Occipital lobe (tissue), 2 donors: ENCODE measurements around the gene AMMECR1. TPM values are rescaled to one million over a fixed set of nuclear protein-coding genes. Genes with fewer than 3 reads are reported as not detected.
"Not testable (repeated sequence)": the region's sequence is repeated elsewhere in the genome, so short reads cannot be mapped to it uniquely, and the experiment has no call there.

Experiments
- DNase-seq: peaks from one replicate; lab custom pipeline; 2025; lab: John Stamatoyannopoulos, UW
- total RNA-seq: library from RNA; depleted of rRNA; stranded (reverse); fragments of >200 nt; gene quantifications from one replicate; pipeline ENCODE4 v1.2.3, GENCODE V29; 2014

The AMMECR1 gene
- total RNA-seq, 1 donor from 2014 or later = 6.4 TPM

DNA sequence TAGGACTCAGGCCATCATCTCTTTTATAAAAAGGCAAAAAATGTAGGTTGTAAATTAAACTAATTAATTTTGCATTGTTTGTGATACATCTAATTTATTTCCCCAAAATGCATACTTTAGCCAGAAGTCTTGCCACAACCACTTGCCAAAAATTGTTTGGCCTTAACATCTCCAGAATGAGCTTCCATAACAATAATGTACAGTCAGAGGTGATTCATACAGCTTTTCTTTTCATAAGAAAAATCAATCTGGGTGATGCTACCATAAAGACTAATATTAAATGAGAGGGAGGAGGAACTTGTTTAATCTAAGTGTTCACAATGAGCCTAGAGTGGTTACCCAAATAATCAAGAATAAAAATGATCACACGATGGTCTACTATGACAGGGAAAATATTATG lies 59.3 kb downstream of the AMMECR1 start:
- DNase-seq = no peak

DNA sequence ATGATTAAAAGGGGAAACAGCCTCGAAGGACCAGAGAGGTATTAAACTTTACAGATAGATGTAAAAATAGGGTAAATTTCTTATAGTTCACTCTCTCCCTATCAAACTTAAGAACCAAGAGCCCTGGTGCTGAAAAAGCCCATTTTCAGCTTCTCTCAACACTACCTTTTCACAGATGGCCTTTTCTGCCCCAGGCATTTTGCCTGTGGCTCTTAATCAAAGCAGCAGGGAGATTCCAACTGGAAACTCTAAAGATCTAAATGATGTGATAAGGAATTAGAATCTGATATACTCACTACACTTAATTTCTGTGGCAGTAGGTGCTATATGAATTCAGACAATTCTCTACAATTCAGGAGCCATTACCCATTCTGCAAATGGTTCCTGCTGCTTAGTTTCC lies 60.0 kb downstream of the AMMECR1 start:
- no peak for DNase-seq

- no peak for DNase-seq
Measured at GRCh38 chrX:110252711-110253110, 65.2 kb downstream of the AMMECR1 start.

GRCh38 chrX:110251961-110252360 lies 65.9 kb downstream of the AMMECR1 start:
- DNase-seq = no peak

DNA sequence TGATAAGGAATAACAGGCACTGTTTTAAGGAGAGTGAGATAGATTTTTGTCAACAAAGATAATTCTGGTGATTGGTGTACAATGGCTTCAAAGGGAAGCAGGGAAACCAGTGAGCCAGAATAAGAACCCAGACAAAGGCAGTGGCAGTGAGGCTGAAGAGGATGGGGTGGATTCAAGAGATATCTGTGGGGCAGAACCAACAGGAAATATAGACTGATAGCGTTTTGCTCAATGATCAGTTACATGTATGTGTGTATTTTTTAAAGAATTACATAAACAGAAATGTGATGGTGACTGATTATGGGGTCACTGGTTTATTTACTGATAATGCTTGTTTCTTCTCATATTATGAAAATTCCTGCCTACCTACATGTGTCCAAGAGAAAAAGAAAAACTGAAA lies 66.4 kb downstream of the AMMECR1 start:
- DNase-seq = no peak

GRCh38 chrX:110250847-110251246 lies 67.0 kb downstream of the AMMECR1 start:
- no peak for DNase-seq

GRCh38 chrX:110248578-110248977 lies 69.3 kb downstream of the AMMECR1 start:
- DNase-seq = no peak

DNA sequence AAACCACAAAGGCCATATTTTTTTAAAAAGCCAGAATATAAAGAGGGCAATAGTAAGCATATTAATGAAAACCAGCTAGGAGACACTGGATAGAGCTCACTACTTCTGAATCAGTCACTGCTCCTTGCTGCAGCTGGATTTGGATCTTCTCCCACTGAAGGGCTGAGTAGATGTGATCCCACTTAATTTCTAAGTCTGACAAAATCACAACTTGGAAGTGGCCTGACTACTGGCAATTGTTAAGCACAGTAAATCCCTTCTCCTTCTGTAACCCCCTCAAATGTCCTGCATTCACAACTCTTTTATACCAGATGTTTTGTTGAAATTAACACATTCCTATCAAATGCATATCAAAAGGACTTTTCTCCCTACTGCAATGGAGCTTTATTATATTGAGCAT lies 72.9 kb downstream of the AMMECR1 start:
- no peak for DNase-seq

DNA sequence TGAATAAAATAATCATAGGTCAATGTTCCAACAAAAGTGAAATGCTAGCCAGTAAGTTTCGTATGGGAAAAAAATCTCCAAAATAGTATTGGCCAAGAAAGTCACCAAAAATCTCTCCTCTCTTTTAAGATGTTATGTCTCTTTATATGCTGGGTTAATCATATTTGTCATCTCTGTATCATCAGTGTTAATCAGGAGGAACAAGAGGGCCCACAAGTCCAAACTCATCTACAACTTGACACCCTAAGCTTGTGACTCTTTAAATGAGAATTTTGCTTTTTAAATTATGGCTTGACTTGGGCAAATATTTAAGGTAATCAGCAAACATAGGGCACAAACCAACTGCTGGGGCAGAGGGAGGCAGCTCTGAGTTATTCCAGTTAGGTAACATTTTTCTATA lies 75.5 kb downstream of the AMMECR1 start:
- no peak for DNase-seq

DNA sequence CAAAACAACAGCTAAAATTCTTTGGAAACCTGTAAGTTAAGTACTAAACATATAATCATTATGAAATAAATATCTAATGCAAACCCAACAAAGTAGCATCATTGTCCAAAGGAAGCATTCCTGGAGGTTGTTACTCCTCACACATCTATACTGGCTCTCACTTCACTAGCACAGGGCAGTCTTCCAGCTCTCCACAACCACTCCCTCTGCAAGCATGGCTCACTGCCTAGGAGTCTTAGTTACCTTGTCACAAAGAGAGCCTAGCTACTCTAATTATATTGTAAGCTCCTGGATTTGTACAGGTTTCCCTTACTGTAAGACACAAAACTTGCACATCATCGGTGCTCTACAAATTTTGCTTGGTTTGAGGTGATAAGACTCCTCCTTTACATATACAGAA lies 76.1 kb downstream of the AMMECR1 start:
- DNase-seq = peak; percentile 2

DNA sequence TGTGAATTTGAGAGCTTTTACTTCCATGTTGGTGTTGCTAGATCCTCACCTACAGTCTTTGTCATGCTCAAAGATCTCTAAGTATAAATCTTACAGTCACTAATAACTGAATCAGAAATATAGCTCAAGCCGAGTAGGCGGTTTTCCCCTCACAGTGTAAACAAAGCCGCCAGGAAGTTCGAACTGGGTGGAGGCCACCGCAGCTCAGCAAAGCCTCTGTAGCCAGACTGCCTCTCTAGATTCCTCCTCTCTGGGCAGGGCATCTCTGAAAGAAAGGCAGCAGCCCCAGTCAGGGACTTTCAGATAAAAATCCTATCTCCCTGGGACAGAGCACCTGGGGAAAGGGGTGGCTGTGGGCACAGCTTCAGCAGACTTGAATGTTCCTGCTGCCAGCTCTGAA lies 79.6 kb downstream of the AMMECR1 start:
- DNase-seq = not testable (repeated sequence)

DNA sequence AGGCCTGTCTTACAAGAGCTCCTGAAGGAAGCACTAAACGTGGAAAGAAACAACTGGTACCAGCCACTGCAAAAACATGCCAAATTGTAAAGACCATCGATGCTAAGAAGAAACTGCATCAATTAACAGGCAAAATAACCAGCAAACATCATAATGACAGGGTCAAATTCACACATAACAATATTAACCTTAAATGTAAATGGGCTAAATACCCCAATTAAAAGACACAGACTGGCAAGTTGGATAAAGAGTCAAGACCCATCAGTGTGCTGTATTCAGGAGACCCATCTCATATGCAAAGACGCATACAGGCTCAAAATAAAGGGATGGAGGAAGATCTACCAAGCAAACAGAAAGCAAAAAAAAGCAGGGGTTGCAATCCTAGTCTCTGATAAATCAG lies 86.4 kb downstream of the AMMECR1 start:
- DNase-seq = not testable (repeated sequence)

DNA sequence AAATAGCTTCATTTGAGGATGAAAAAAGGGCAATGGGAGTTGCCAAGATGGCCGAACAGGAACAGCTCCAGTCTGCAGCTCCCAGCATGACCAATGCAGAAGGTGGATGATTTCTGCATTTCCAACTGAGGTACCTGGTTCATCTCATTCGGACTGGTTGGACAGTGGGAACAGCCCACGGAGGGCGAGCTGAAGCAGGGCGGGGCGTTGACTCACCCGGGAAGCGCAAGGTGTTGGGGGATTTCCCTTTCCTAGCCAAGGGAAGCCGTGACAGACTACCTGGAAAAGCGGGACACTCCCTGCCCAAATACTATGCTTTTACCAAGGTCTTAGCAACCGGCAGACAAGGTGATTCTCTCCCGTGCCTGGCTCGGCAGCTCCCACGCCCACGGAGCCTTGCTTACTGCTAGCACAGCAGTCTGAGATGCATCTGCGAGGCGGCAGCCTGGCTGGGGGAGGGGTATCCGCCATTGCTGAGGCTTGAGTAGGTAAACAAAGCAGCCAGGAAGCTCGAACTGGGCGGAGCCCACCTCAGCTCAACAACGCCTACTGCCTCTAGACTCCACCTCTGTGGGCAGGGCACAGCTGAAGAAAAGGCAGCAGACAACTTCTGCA lies 88.3 kb downstream of the AMMECR1 start:
- DNase-seq = not testable (repeated sequence)

- no peak for DNase-seq
Measured at GRCh38 chrX:110228453-110228852, 89.4 kb downstream of the AMMECR1 start.

DNA sequence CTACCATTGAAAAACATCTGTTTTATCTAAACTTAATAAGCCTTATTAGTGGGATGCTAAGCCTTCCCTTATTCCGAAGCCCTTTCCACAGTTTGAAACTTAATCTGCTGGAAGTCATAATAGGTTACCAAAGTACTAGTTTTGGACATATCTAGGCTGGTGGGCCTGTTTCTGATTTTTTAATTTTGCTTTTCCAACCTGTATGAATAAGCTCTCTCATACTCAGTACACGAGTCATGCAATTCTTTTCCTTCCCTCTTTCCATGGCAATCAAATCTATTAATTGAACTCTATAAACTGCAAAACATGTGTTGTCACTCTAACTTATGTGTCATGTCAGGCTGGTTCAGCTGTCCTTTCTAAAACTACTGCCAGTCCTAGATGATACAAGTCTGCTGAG lies 91.0 kb downstream of the AMMECR1 start:
- no peak for DNase-seq

DNA sequence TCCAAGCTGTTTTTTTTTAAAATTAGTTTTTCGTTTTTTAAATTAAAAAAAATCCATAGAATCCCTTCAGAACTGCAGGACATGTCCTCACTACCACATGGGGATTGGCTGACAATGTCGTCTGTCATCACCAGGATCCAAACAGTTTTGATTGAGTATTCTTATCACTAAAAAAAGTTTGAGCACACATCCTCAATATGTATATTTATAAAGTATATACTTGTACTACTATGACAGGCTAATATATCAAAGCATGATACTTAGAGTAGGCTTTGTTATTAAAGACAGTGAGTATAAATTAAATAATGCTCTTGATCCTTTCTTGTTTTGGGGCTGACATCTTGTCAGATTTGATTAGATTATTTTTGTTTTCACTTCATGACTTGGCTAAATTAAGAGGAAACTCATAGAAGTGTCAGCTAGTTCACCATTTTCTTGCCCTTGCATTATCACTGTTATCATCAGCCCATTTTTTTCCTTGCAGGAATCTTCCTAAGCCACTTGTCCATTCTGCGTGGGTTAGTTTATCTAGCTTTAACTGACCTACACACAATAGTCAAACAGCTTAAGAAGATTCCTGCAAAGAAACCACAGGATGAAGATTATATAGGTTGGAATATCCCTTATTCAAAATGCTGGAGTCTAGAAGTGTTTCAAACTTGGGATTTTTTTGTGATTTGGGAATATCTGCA lies 92.8 kb downstream of the AMMECR1 start:
- DNase-seq = no peak

- DNase-seq = no peak
Measured at GRCh38 chrX:110222497-110223257, 95.2 kb downstream of the AMMECR1 start.

DNA sequence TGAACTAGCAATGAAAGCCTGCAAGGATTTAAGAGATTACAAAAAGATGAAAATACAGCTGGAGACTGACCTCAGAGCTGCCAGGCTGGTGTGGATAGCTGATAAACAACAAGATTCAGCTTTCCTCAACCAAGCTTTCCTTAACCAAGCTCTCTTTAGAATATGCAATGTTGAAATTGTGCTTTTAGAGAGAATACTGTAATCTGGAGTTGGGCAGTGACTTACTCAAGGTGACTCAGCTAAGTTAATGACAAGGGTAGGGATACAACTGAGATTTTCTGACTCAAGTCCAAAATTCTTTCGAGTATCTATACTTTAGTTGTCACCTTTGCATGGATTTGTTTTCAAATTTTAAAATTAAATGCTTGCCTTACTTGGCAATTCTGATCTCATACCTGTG lies 98.0 kb downstream of the AMMECR1 start:
- DNase-seq = no peak

DNA sequence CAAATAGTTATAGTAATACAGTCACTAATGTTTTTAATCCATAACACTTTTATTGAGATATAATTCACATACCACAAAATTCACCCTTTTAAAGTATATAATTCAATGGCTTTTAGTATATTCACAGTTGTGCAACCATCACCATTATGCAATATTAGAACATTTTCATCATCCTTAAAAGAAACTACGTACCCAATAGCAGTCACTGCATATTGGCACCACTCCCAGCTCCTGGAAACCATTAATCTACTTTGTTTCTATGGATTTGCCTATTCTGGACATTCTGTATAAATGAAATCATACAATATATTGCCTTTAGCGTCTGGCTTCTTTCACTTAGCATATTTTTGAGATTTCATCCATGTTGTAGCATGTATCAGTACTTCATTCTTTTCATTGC lies 99.3 kb downstream of the AMMECR1 start:
- no peak for DNase-seq

DNA sequence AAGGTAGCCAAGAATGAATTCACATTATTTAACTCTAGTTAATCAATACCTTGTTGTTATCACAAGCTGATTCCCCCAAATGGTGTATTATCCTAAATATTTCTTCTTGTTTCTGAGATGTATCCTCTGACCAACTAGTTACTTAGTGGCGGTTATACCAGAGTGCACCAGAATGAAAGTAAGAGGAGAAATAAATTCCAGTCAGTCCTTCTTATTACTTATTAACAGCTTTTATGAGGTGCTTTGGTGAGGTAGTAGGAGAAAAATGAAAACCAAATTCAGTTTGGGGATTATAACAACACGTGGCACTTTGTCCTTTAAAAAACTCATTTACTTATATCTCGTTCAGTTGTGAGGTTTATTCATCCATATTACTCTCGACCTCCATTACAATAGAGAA lies 101.9 kb downstream of the AMMECR1 start:
- DNase-seq = no peak

- no peak for DNase-seq
Measured at GRCh38 chrX:110215411-110215810, 102.5 kb downstream of the AMMECR1 start.

GRCh38 chrX:110214684-110215083 lies 103.2 kb downstream of the AMMECR1 start:
- no peak for DNase-seq

DNA sequence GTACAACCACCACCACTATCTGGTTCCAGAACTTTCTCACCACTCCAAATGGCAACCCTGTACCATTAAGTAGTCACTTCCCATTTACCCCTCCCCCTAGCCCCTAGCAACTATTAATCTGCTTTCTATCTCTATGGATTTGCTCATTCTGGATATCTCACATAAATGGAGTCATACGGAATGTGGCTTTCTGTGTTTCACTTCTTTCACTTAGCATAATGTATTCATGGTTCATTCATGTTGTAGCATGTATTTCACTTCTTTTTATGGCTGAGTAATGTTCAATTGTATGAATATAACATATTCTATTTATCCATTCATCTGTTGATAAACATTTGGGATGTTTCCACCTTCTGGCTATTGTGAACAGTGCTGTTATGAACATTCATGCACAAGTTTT lies 104.7 kb downstream of the AMMECR1 start:
- no peak for DNase-seq
